Vagina (tissue), 2 donors: ENCODE data around the gene EFCAB6.

Experiments used
- CTCF ChIP-seq, 3 experiments: fragments of 450-650 bp in 2 of 3; fragments of 200-600 bp in 1 of 3; sonication (generic) in 1 of 3; IDR thresholded peaks; one replicate each; pipeline ENCODE4 v1.5.1; 2017 to 2019; ENCODE audit warnings: antibody characterized with exemption in 3 of 3, mild to moderate bottlenecking in 2 of 3, moderate library complexity in 2 of 3
- POLR2A ChIP-seq, 2 donors: fragments of 450-650 bp; IDR thresholded peaks; one replicate each; pipeline ENCODE4 v1.6.1; 2017; ENCODE audit warnings: antibody characterized with exemption in 2 of 2, mild to moderate bottlenecking in 2 of 2, moderate library complexity in 2 of 2
- POLR2AphosphoS5 ChIP-seq, 2 donors: sonication (generic); formaldehyde crosslinking; IDR thresholded peaks; one replicate each; pipeline ENCODE4 v1.9.0; 2017; ENCODE audit warnings: antibody characterized with exemption in 2 of 2, mild to moderate bottlenecking in 2 of 2, low read depth in 1 of 2; ENCODE audit not compliant: insufficient read depth in 1 of 2

DNA sequence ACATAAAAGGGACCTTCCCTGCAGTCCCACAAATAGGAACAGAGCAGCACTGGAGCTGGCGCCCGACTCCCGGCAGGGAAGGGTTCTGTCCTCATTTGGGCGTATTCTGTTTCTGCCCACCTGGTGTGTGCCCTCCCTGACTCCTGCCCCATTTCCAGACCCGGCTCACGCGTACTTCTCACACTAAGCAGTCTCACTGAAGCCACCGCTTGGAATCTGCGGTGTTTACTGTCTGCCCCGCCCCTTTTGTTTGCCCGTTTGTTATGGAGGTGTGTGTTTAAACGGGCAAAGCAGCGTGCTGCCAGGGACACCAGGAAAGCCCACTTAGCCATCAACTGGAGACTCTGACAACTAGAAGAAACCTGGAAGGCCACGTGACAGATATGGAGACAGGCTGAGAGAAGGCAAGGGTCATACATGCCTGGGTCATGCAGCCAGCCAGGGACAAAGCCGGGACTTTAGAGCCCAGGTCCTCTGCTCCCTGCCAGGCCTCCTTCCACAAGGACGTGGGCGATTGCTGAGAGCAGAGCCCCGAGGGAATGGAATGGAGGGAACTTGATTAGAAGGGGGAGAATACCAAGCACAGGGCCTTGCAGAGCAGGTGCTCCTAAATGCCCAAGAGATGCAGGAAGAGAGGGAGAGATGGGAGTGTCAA, 8.7 kb upstream of the EFCAB6 start:
- TF ChIP-seq CTCF (IDR thresholded peaks at IDR 0.05) (no peak), POLR2A (IDR thresholded peaks at IDR 0.05) (no peak), POLR2AphosphoS5 (IDR thresholded peaks at IDR 0.05; ENCODE audit: insufficient read depth in 1 of 2, low read depth in 1 of 2) (no peak)
